ENCODE results near the gene KRTAP10-6. TPM values are rescaled to one million over a fixed set of nuclear protein-coding genes. Genes with fewer than 3 reads are reported as not detected.
"Not testable (repeated sequence)": the region's sequence is repeated elsewhere in the genome, so short reads cannot be mapped to it uniquely, and the experiment has no call there.

The KRTAP10-6 gene
- total RNA-seq, 3 donors from 2014 or later: not detected

- no peak for TF ChIP-seq POLR2AphosphoS5 (IDR thresholded peaks at IDR 0.05)
- Histone ChIP-seq H3K4me3 (no peak overlapping the region), H3K36me3 (no peaks in the 10 kb centered on the region), H3K27ac (no peak overlapping the region), H3K4me1 (no peaks in the 10 kb centered on the region), H3K27me3 (peaks cover 0 to 62% of the 10 kb centered on the region in 2 donors), H3K9me3 (peaks cover 0 to 5% of the 10 kb centered on the region in 2 donors)
- DNase-seq (ENCODE audit: low spot score in 2 of 2): peak in 1 of 2 donors; percentile 34
- intact Hi-C loops (cut with DNase I; ENCODE audit: low total_unique reads): no loop called here
These were observed 39.6 kb downstream of the KRTAP10-6 start for GRCh38 chr21:44552681-44553080.

GRCh38 chr21:44552136-44552535, 40.2 kb downstream of the KRTAP10-6 start:
- peaks cover 0 to 57% of the 10 kb centered on the region in 2 donors for H3K27me3 ChIP-seq
- intact Hi-C loops (cut with DNase I; ENCODE audit: low total_unique reads): no loop called here
- DNase-seq (ENCODE audit: low spot score in 2 of 2): peak in 1 of 2 donors; percentile 37

GRCh38 chr21:44551340-44551961, 40.9 kb downstream of the KRTAP10-6 start, which contains the start of gene KRTAP10-2:
Gene KRTAP10-2 (minus strand): TSS chr21:44551505. CDS start chr21:44551458, 47 bp downstream.
- H3K4me3 ChIP-seq: no peak within 1 kb of the TSS
- peak in 1 of 2 donors; percentile 36 for DNase-seq (ENCODE audit: low spot score in 2 of 2)
- H3K27ac ChIP-seq: no peak within 1 kb of the TSS
- TF ChIP-seq POLR2A (IDR thresholded peaks at IDR 0.05) (no peak), POLR2AphosphoS5 (IDR thresholded peaks at IDR 0.05) (no peak), CTCF (IDR thresholded peaks at IDR 0.05) (no peak)
- peaks cover 0 to 51% of the 10 kb centered on the region in 2 donors for H3K27me3 ChIP-seq
- no peaks in the 10 kb centered on the region for H3K36me3 ChIP-seq
- no peaks in the 10 kb centered on the region for H3K4me1 ChIP-seq
- H3K9me3 ChIP-seq: peaks cover under 1 to 5% of the 10 kb centered on the region in 2 donors
- intact Hi-C loops (cut with DNase I; ENCODE audit: low total_unique reads): no loop called here

More at GRCh38 chr21:44552136-44552535, 40.2 kb downstream of the KRTAP10-6 start:
- H3K4me3 ChIP-seq: no peak overlapping the region
- H3K4me1 ChIP-seq: no peaks in the 10 kb centered on the region
- H3K36me3 ChIP-seq: no peaks in the 10 kb centered on the region
- TF ChIP-seq POLR2AphosphoS5 (IDR thresholded peaks at IDR 0.05): no peak
- no peak for TF ChIP-seq POLR2A (IDR thresholded peaks at IDR 0.05)
- no peak for TF ChIP-seq CTCF (IDR thresholded peaks at IDR 0.05)
- peaks cover 0 to 5% of the 10 kb centered on the region in 2 donors for H3K9me3 ChIP-seq
- H3K27ac ChIP-seq: no peak overlapping the region

- Histone ChIP-seq H3K9me3 (peaks cover 4 to 5% of the 10 kb centered on the region in 2 donors), H3K4me3 (no peak overlapping the region), H3K4me1 (no peaks in the 10 kb centered on the region), H3K27ac (no peak overlapping the region), H3K27me3 (peaks cover 0 to 45% of the 10 kb centered on the region in 2 donors), H3K36me3 (no peaks in the 10 kb centered on the region)
- no peak for TF ChIP-seq POLR2A (IDR thresholded peaks at IDR 0.05)
- no peak for TF ChIP-seq CTCF (IDR thresholded peaks at IDR 0.05)
- no peak for TF ChIP-seq POLR2AphosphoS5 (IDR thresholded peaks at IDR 0.05)
- peak in 1 of 2 donors; percentile 14 for DNase-seq (ENCODE audit: low spot score in 2 of 2)
- intact Hi-C loops (cut with DNase I; ENCODE audit: low total_unique reads): no loop called here
These were observed 41.5 kb downstream of the KRTAP10-6 start for GRCh38 chr21:44550807-44551206.

- H3K4me3 ChIP-seq; intact Hi-C loops (cut with DNase I; ENCODE audit: low total_unique reads); H3K36me3 ChIP-seq; H3K4me1 ChIP-seq; H3K9me3 ChIP-seq; H3K27ac ChIP-seq; DNase-seq (ENCODE audit: low spot score in 2 of 2): not testable (repeated sequence)
- H3K27me3 ChIP-seq: peaks cover 0 to 39% of the 10 kb centered on the region in 2 donors
These were observed 42.0 kb downstream of the KRTAP10-6 start for GRCh38 chr21:44550285-44550684.

GRCh38 chr21:44549525-44550211, 42.6 kb downstream of the KRTAP10-6 start:
- Histone ChIP-seq H3K27ac (peak overlapping the region in 1 of 2 donors; percentile 60), H3K4me1 (no peaks in the 10 kb centered on the region), H3K9me3 (peaks cover 4 to 5% of the 10 kb centered on the region in 2 donors), H3K27me3 (peaks cover 0 to 36% of the 10 kb centered on the region in 2 donors), H3K4me3 (no peak overlapping the region), H3K36me3 (no peaks in the 10 kb centered on the region)
- intact Hi-C loops (cut with DNase I; ENCODE audit: low total_unique reads): no loop called here
- TF ChIP-seq POLR2AphosphoS5 (IDR thresholded peaks at IDR 0.05) (no peak), POLR2A (IDR thresholded peaks at IDR 0.05) (no peak), CTCF (IDR thresholded peaks at IDR 0.05) (no peak)
- DNase-seq (ENCODE audit: low spot score in 2 of 2): no peak
